ENCODE measurements around the gene KCNQ1OT1. TPM values are rescaled to one million over a fixed set of nuclear protein-coding genes. Genes with fewer than 3 reads are reported as not detected.
"Not testable (repeated sequence)": the region's sequence is repeated elsewhere in the genome, so short reads cannot be mapped to it uniquely, and the experiment has no call there.

Gene KCNQ1OT1
- polyA plus RNA-seq, 3 donors = 1.1 to 2.3 (median 1.4) TPM

GRCh38 chr11:2651054-2651617 is 48.7 kb downstream of the KCNQ1OT1 start:
- no peak for DNase-seq (ENCODE audit: extremely low read depth in 1 of 11, low read depth in 9 of 11, low spot score in 4 of 11)

- DNase-seq (ENCODE audit: extremely low read depth in 1 of 11, low read depth in 9 of 11, low spot score in 4 of 11) = no peak
These were observed 49.4 kb downstream of the KCNQ1OT1 start for GRCh38 chr11:2650343-2650867.

GRCh38 chr11:2649848-2650247 is 49.9 kb downstream of the KCNQ1OT1 start:
- no peak for DNase-seq (ENCODE audit: extremely low read depth in 1 of 11, low read depth in 9 of 11, low spot score in 4 of 11)

GRCh38 chr11:2649400-2649799 is 50.4 kb downstream of the KCNQ1OT1 start:
- no peak for DNase-seq (ENCODE audit: extremely low read depth in 1 of 11, low read depth in 9 of 11, low spot score in 4 of 11)

- DNase-seq (ENCODE audit: extremely low read depth in 1 of 11, low read depth in 9 of 11, low spot score in 4 of 11) = no peak
These were observed 51.8 kb downstream of the KCNQ1OT1 start for GRCh38 chr11:2647953-2648352.

- DNase-seq (ENCODE audit: extremely low read depth in 1 of 11, low read depth in 9 of 11, low spot score in 4 of 11) = no peak
These were observed 52.6 kb downstream of the KCNQ1OT1 start for GRCh38 chr11:2647167-2647566.

- no peak for DNase-seq (ENCODE audit: extremely low read depth in 1 of 11, low read depth in 9 of 11, low spot score in 4 of 11)
These were observed 54.0 kb downstream of the KCNQ1OT1 start for GRCh38 chr11:2645779-2646118.

GRCh38 chr11:2644844-2645778 is 54.7 kb downstream of the KCNQ1OT1 start:
- DNase-seq (ENCODE audit: extremely low read depth in 1 of 11, low read depth in 9 of 11, low spot score in 4 of 11) = no peak

GRCh38 chr11:2643746-2644145 is 56.0 kb downstream of the KCNQ1OT1 start:
- no peak for DNase-seq (ENCODE audit: extremely low read depth in 1 of 11, low read depth in 9 of 11, low spot score in 4 of 11)

GRCh38 chr11:2641623-2642022 is 58.2 kb downstream of the KCNQ1OT1 start:
- DNase-seq (ENCODE audit: extremely low read depth in 1 of 11, low read depth in 9 of 11, low spot score in 4 of 11) = no peak

- not testable (repeated sequence) for DNase-seq (ENCODE audit: extremely low read depth in 1 of 11, low read depth in 9 of 11, low spot score in 4 of 11)
These were observed 60.0 kb downstream of the KCNQ1OT1 start for GRCh38 chr11:2639763-2640162.

- no peak for DNase-seq (ENCODE audit: extremely low read depth in 1 of 11, low read depth in 9 of 11, low spot score in 4 of 11)
These were observed 68.6 kb downstream of the KCNQ1OT1 start for GRCh38 chr11:2631161-2631560.

GRCh38 chr11:2630679-2631078 is 69.1 kb downstream of the KCNQ1OT1 start:
- no peak for DNase-seq (ENCODE audit: extremely low read depth in 1 of 11, low read depth in 9 of 11, low spot score in 4 of 11)

GRCh38 chr11:2625183-2625582 is 74.6 kb downstream of the KCNQ1OT1 start:
- no peak for DNase-seq (ENCODE audit: extremely low read depth in 1 of 11, low read depth in 9 of 11, low spot score in 4 of 11)

GRCh38 chr11:2621894-2622293 is 77.9 kb downstream of the KCNQ1OT1 start:
- no peak for DNase-seq (ENCODE audit: extremely low read depth in 1 of 11, low read depth in 9 of 11, low spot score in 4 of 11)

- DNase-seq (ENCODE audit: extremely low read depth in 1 of 11, low read depth in 9 of 11, low spot score in 4 of 11) = no peak
These were observed 86.8 kb downstream of the KCNQ1OT1 start for GRCh38 chr11:2612884-2613571.

GRCh38 chr11:2609345-2609744 is 90.4 kb downstream of the KCNQ1OT1 start:
- DNase-seq (ENCODE audit: extremely low read depth in 1 of 11, low read depth in 9 of 11, low spot score in 4 of 11) = no peak

- no peak for DNase-seq (ENCODE audit: extremely low read depth in 1 of 11, low read depth in 9 of 11, low spot score in 4 of 11)
These were observed 100.1 kb downstream of the KCNQ1OT1 start for GRCh38 chr11:2599561-2600189.

- no peak for DNase-seq (ENCODE audit: extremely low read depth in 1 of 11, low read depth in 9 of 11, low spot score in 4 of 11)
These were observed 104.6 kb downstream of the KCNQ1OT1 start for GRCh38 chr11:2595204-2595603.
